Left renal pelvis (tissue), 4 donors: Measurements from ENCODE around the gene CST11. TPM values are rescaled to one million over a fixed set of nuclear protein-coding genes. Genes with fewer than 3 reads are reported as not detected.
"Not testable (repeated sequence)": the region's sequence is repeated elsewhere in the genome, so short reads cannot be mapped to it uniquely, and the experiment has no call there.

Source experiments
- DNase-seq, 4 donors: peaks; one replicate each; pipeline ENCODE4 v3.0.0-alpha.2; 2013; ENCODE audit warnings: low read depth in 4 of 4, low spot score in 3 of 4
- polyA plus RNA-seq, 4 donors: library from polyadenylated mRNA; unstranded; fragments of 120-200 nt; gene quantifications; one replicate each; pipeline ENCODE4 v1.2.1, GENCODE V29; 2013; ENCODE audit not compliant: insufficient read length in 4 of 4

Gene CST11, protein sequence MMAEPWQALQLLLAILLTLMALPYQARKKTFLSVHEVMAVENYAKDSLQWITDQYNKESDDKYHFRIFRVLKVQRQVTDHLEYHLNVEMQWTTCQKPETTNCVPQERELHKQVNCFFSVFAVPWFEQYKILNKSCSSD
- polyA plus RNA-seq = not detected

DNA sequence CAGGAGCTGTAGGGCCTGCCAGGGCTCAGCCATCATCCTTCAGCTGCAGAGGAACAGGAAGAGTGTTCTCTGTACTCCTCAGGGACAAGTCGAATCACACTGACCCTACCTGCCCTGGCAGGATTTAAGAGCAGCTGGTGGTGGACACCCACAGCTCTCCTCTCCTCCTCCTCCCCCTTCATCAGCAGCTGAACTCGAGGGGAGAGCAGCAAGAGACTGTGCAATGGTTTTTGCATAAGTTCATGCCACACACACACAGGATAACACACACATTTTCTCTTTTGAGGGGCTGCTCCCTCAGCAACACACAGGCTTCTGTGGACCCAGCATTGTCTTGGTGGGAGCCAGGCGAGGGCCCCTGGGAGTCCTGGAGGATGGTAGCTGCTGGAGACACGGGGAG is at the start of gene CST11:
TSS of gene CST11 (minus strand) at position 101 of the 400 bp plus-strand sequence. CDS start at position 36, 65 bp downstream.
- DNase-seq = no peak

DNA sequence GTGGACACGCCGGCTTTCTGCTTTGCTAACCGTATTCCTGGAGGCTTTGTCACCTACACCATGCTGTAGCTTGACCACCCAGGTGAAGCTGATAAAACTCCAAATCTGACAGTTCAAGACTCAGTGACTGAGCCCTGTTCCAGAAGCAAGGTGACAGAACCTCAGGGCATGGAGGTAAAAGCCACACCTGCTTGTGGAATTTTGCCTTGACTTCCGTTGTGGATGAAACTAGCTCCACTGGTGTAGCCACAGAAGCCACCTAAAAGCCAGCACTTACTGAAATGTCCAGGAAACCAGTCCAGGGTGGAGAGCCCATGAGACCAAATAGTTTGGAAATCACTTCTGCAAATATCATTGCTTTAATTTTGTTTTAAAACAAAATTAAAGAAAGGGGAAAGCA is 49.2 kb upstream of the CST11 start:
- DNase-seq = no peak

DNA sequence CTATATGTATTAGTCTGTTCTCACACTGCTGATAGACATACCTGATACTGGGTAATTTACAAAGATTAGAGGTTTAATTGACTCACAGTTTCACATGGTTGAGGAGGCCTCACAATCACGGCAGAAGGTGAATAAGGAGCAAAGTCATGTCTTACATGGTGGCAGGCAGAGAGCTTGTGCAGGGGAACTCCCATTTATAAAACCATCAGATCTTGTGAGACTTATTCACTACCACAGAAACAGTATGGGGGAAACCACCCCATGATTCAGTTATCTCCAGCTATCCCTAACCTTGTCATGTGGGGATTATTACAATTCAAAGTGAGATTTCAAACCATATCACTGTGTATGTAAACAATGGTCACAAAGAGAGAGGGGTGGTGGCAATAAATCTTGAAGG is 44.9 kb upstream of the CST11 start:
- no peak for DNase-seq

DNA sequence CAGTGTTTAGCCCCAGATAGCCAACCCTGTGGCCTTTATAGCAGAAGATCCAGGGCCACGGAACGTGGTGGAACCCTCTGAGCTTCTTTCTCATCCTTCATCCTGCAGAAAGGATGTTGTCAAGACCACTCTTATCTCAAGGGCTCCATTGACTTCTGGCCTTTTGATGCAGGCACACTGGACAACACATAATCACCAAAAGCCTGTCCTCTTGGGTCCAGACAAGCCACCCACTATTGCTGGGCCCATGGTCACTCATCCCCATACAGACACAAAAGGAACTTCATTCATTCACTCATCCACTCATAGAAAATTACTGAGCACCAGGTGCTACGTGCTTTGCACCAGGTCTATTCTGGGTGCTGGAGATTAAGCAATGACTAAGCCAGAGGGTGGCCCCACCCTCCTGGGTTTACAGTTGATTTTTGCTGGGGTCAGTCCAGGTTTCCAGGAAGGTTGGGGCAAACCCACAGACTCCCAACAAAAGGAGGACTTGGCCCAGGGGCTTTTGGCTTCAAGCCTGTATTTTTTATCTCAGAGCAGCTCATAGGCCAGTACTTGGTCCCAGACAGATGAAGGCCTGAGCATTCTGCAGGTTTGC is 40.6 kb upstream of the CST11 start:
- DNase-seq = no peak

DNA sequence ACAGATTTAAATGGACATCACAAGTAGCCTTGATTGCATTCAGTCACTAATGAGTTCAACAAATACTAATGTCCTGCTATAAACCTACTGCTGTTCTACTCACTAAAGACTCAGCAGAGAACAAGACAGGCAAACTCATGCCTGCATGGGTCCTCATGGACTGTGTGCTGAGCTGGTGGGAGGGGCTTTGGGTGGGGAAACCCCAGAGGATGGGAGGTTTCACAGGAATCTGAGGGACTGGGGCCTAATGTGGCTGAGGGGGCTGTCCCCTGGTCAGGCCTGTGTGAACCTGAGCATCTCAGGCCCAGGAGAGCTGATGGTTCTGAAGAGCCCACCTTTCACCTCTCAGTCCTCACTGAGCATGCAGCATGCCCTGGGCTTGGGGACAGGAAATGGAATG is 39.6 kb upstream of the CST11 start:
- DNase-seq = no peak

DNA sequence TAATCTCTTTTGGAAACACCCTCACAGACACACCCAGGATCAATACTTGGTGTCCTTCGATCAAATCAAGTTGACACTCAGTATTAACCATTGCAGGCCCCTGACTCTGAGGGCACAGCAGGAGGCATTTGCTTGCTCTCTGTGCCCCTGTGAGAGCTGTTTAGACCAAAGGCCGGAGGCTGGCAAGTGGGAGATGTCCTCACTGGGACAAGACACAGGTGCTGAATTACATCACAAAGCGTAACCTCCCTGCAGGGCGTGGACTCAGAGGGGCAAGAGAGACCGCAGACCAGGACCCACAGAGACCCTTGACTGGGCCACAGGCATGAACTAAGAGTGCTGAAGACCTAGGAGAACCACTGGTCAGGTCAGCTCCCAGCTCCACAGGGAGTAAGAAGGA is 38.1 kb upstream of the CST11 start, which contains the start of gene CST8:
TSS of gene CST8 (plus strand) at position 301 of the 400 bp plus-strand sequence. CDS start 551 bp downstream, outside the sequence.
- DNase-seq = no peak

DNA sequence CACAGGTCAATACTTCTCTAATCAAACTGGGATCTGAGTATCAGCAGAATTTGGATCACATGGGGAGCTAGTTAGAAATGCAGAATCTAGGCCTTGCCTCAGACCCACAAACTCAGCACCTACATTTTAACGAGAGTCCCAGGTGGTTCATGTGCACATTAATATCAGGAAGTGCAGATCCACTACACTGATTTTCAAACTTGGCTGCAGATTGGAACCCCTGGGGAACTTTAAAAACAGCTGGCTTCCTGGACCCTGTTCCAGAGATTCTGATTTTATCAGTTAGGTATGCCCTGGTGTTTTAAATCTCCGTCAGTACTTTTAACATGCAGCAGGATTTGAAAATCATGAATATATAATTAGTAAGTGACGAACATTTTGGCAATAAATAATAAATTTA is 36.3 kb upstream of the CST11 start:
- no peak for DNase-seq

DNA sequence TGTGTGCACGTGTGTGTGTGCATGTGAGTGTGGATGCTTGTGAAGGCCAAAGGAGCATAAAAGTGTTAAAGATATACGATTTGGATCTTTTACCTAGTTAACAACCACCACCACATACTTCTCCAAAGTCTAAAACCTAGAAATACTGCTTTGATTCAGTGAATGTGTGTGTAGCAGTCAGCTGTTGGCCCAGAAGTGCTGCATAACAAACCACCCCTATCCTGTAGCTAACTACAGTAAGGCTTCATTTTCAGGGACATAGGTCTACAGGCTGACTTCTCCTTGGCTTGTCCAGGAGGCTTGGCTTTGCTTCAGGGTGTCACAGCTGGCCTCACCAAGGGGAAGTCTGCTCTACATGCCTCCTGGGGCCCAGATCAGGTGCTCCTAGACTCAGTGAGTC is 35.8 kb upstream of the CST11 start:
- no peak for DNase-seq

DNA sequence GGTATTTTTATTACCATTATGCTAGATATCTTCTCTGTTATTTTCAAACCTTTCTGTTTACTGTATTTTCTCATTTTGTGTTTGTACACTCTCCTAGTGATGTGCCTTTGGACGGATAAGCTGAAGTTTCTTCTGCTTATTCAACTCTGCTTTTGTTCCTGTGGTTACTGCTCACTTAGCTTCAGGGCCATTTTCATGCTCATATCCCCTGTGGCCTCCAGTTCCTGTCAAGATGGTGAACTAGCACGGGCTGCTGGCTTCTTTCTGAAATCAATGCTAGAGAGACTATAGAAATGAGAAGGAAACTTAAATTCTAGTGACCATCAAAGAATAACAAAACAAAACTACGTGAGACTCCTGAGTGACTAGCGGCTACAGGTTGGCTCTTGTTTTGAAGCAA is 31.4 kb upstream of the CST11 start:
- DNase-seq = no peak

DNA sequence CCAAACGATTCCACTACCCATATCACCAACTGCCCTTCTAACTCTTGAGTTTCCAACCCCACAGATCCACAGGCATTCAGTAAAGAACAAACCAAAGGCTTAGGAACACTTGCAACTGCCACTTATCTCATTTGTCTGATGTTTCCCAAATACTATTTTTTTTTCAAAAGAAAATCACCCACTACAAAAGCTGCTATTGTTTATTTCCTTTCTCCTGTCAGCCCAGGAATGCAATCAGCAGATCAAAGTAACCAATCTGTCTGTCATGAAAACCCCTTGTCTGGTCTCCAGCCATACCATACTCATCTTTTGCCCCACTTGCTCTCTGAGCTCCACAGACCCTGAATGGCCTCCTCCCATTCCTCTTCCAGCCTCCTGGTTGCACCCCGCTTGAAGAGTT is 29.5 kb upstream of the CST11 start:
- no peak for DNase-seq

DNA sequence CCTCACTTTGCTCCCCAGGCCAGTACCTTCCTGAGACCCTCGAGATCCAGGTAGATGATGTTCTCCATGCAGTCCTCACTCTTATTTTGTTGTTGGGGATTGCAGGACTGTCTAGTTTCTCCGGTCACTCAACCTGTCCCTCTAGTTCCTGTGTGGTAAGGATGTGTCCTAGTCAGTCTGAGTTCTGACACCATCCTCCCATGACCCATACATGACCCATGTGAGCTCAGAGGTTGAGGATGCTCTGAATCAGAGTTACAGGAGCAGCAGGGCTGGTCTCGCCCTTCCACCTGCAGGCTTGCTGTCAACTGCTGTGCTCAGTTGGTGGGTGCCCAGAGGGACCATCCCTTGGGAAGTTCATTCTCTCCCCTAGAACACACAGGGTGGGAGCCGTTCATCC is 26.4 kb upstream of the CST11 start:
- DNase-seq = no peak

DNA sequence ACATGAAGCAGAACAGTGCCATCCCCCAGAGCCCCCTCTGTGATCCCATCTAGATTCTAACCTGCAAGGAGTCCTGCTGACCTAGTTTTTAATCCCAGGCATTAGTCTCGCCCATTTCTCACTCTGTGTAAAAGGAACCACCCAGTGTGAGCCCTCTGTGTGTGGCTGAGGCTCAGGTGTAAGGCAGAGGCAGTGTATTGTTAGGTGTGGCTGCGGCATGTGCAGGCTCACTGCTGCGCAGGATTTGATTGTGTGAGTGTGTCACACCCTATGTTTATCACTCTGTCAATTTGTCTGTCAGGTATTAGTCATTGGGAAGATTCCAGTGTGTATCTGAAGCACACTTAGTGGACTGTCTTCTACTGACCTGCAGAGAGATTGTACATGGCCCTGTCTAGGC is 24.5 kb upstream of the CST11 start:
- no peak for DNase-seq

DNA sequence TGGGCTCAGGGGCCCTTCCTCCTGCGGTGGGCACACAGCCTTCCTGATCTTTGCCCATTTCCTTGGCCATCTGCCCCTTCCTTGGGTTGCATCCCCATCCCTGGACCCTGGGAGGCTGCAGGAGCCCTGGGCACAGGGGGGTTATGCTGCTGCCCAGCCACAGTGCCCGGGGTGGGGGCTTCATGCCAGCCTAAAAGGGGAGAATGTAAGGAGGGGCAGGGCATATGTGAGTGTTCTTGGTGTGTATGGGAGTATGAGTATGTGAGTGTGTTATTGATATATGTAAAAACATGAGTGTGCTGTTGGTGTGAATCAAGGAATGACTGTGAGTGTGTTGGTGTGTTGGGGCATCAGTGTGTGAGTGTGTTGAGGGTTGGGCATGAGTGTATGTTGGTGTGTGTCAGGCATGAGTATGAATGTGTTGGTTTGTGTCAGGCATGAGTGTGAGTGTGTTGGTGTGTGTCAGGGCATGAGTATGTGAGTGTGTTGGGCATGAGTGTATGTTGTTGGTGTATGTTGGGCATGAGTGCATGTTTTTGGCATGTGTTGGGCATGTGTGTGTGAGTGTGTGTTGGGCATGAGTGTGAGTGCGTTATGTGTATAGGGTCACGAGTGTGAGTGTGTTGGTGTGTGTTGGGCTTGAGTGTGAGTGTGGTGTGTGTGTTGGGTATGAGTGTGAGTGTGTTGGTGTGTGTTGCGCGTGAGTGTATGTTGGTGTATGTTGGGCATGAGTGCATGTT is 23.5 kb upstream of the CST11 start:
- DNase-seq = no peak

DNA sequence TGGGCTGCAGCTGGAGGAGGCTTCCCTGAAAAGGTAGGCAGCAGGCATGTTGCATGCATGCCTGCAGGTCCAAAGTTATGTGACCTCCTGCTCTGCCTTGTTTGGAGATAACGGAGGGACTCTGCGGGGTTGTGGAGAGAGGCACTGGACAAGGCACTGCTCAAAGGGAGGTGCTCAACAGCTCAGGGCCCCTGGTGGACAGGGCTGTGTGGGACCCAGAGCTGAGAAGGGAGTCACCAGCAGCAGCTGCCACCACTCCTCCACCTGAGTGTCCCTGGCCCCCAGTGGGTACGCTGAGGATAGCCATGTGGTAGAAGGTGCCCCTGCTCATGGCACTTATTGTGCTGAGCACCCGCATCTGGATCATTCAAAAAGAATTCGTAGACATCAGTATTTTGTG is 22.7 kb upstream of the CST11 start:
- DNase-seq = no peak

DNA sequence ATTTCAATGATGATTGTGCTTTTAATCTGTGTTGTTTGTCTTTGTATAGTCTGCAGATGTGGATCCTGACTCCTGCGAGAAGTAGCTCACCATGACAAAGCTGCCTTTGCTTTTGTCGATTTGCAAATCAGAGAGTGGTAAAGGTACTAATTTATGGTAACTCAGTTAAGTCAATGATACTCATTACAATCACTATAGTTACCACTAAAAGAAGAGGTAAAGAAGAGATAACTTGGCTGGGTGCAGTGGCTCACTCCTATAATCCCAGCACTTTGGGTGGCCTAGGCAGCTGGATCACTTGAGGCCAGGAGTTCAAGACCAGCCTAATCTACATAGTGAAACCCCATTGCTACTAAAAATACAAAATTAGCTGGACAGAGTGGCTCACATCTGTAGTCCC is 20.6 kb upstream of the CST11 start:
- not testable (repeated sequence) for DNase-seq

DNA sequence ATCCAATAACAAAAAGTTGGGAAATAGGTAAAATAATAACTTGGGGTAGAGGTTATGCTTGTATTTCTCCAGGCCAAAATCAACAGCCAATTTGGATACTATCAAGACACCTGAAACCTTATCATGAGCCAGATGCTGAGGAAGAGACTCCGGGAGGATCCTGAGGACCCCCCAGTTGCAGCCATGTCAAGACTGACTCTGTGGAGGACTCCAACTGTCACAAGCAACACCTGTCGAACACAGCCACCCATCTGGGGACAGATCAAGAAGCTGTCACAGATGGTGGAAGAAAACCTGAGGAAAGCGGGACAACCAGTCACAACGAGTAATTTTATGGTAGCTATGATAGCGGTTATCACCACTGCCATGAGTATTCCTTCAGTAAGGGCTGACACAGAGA is 19.6 kb upstream of the CST11 start:
- not testable (repeated sequence) for DNase-seq

DNA sequence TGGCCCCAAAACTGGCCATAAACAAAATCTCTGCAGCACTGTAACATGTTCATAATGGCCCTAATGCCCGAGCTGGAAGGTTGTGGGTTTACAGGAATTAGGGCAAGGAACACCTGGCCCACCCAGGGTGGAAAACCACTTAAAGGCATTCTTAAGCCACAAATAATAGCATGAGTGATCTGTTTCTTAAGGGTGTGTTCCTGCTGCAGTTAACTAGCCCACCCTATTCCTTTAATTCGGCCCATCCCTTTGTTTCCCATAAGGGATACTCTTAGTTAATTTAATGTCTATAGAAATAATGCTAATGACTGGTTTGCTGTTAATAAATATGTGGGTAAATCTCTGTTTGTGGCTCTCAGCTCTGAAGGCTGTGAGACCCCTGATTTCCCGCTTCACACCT is 14.3 kb upstream of the CST11 start:
- not testable (repeated sequence) for DNase-seq

DNA sequence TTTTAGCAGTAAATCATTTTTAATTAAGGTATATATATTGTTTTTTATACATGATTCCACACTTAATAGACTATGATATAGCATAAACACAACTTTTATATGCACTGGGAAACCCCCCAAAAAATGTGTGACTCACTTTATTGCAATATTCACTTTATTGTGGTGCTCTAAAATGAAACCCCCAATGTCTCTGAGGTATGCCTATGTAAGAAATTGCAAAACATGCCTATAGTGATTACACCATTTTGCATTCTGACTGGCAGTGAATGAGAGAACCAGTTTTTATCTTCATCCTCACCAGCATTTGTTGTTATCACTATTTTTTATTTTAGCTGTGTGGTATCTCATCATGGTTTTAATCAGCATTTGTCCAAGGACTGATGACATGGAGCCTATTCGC is 8.5 kb upstream of the CST11 start:
- no peak for DNase-seq

DNA sequence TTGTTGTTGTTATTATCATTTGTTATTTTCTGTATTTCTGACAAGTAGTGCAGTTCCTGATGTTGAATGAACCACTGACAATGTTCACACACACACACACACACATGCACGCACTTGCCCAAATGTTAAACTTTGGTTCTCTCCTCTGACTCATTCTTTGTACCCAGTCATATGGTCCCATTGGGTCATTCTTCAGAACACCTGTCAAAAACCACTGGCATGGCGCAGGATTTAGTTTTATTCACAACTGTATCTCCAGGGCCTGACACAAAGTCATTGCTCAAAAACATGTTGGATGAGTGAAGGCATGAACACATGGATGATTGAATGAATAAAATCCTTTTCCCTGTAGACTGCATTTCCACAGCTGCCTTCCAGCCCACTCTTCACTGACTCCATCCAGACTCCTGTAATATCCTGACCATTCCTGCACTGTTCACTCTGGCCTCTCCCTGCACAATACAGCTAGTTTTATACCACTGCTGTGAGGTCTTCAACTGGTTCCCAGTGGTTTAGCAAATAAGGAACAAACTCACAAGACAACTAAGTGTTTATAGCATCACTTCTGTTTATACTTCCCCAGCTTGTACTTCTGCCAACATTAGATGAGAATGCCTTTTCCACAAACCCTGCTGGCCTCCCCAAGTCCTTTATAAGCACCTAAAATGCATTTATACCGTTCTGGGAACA is 6.9 kb upstream of the CST11 start:
- no peak for DNase-seq

DNA sequence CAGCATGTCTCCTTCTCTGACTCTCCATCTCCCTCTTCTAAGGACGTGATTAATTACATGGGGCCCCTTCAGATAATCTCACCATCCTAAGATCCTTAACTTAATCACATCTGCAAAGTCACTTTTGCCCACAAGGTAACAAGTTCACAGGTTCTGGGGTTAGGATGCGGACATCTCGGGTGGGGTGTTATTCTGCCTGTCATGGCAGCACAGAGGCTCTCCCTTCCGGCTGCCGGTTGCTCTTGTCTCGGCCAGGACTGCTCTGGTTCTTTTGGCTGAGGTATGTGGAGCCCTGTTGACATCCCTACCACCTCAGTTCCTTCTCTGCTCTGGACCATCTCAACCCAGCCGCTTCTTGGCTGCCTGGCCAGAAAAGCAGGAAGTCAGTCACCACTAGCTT is 4.2 kb upstream of the CST11 start:
- DNase-seq = no peak

DNA sequence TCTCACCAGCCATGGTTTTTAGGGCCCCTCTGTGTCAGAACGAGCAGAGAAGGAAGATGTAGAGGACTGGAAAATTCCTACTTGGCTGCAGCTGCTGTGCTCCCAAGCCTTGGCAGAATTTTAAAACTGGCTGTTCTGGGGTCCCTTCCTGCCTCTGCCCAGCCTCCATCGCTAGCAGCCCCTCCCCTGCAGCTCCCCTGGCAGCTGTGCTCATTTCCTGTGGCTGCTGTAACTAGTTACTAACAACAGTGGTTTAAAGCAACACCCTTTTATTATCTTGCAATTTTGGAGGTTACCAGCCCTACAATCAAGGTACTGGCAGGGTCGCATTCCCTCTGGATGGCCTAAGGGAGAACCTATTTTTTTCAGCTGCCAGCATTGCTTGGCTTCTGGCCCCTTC is 3.7 kb upstream of the CST11 start:
- DNase-seq = no peak

DNA sequence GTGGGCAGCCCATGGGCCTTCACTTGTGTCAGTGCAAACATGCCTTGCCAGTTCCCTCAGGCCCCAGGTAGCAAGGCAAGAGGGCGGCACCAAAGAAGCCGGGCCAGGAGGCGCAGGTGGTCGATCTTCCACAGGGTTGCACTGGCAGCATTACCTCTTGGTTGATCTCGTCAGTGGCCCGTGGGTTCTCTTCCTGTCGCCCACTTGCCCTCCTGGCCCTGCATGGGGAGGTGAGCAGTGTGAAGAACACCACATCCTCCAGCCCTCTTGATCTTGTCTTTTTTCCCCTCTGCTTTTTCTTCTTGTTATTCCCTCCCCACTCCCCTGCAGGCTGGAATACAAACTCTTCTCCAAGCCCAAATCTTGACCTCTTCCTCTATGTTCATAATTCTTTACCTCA is 3.0 kb upstream of the CST11 start:
- no peak for DNase-seq
